HG02884 (cell line): ENCODE data around the gene TMEM87B.

Experiments
- ATAC-seq: cut with Tn5 transposase; IDR thresholded peaks from one replicate; pipeline ENCODE4 v1.9.1; 2021; ENCODE audit warnings: mild to moderate bottlenecking, moderate library complexity; ENCODE audit not compliant: unreplicated experiment

The TMEM87B gene

GRCh38 chr2:112163541-112163981, 108.5 kb downstream of the TMEM87B start:
- no peak for ATAC-seq

- no peak for ATAC-seq
Observed at GRCh38 chr2:112164876-112165275, 109.8 kb downstream of the TMEM87B start.

- ATAC-seq = no peak
Observed at GRCh38 chr2:112165296-112165695, 110.2 kb downstream of the TMEM87B start.

- ATAC-seq = no peak
Observed at GRCh38 chr2:112166806-112167499, 111.9 kb downstream of the TMEM87B start.

- no peak for ATAC-seq
Observed at GRCh38 chr2:112168422-112169124, 113.5 kb downstream of the TMEM87B start.
